Stimulated activated naive CD8-positive, alpha-beta T cell treated with anti-CD3 and anti-CD28 coated beads, Interleukin-15, Interleukin-2, amounts not matched to agents 100 U/mL and 50 U/mL, for 24 hours (primary cell): ENCODE measurements around the gene FRMD8.

ENCODE experiments used
- ATAC-seq: fragments of 150-1000 bp; cut with Tn5 transposase; one replicate; pipeline ENCODE4 v1.10.0; 2021
- DNase-seq: peaks from one replicate; pipeline ENCODE4 v3.0.0; 2021

FRMD8 gene

DNA sequence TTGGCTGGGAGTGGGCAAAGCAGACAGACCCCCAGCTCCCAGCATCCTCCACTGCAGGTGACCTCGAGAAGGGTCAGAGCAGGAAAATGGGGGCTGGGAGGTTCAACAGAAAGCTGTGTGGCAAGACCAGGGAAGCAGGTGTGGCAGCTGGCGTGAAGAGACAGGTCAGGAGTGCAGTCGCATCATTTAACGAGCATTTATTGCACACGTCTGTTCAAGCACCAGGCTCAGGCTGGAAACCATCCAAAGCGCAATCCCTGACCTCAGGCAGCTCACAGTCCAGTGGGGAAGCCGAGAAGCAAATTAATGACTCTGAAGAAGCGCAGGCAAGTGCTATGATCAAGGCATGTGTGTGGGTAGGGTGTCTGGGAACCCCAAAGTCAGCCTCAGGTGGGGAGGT lies 11.4 kb upstream of the FRMD8 start:
- DNase-seq, result no peak
- ATAC-seq, result no peak

DNA sequence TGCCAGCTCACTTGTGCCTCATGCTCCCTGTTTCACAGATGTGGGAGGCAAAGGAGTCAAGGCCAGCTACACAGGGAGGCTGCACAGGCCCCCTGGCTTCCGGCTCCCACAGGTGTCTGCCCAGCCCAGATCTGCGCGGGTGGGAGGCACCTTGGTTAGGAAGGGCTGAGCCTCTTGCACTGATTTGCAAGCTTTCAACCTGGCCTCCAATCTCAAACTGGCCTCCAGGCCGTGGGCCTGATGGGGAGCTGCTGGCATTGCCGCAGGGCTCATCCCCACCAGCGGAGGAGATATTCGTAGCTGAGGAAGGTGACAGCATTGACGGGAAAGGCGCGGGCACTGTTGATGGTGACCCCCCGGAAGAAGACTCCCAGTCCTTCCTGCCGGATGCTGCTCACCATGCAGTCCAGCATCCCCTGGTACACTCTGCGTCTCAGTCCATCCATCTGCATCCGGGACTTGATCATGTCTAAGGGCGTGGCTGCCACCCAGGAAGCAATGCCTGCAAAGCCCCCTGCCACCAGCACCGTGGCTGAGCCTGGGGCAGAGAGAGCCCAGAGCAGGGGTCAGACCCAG lies 10.2 kb upstream of the FRMD8 start:
- ATAC-seq (no peak), DNase-seq (no peak)

DNA sequence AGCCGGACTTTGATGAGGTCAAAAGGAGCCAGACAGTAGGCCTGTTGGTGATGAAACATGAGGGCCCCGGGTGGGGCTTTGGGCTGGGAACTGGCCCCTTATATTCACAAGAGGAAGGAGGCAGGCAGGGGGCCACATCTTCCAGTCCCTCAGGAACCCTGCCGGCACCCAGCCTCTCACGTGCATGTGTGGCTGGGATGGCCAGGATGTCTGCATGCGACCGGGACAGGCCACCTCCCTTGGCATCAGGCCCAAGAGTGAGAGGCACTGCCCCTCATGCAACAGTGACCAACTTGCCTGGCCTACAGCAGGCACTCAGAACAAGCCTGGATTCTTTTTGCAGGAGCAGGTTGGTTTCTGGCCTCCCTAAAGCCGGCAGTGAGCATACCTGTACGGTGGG lies 9.4 kb upstream of the FRMD8 start:
- no peak for DNase-seq
- ATAC-seq, result no peak

DNA sequence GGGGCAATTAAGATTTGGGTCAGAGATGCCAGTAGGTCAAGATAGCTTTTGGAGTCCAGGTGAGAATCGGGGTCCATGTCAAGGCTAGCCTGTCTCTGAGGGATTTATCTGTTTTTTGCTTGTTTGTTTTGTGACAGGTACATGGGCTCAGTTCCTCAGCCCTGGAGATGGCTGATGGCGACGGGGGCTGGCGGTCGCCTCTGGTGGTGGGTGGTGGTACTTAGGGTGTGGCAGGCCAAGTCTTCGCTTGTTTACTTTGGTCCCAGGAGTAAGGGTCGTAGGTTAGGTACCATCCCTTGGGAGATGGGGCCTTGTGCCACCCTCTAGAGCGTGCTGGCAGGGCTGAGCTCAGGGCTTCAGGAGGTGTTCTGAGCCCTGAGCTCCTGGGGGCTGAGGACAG lies 8.7 kb upstream of the FRMD8 start:
- DNase-seq (no peak), ATAC-seq (no peak)

DNA sequence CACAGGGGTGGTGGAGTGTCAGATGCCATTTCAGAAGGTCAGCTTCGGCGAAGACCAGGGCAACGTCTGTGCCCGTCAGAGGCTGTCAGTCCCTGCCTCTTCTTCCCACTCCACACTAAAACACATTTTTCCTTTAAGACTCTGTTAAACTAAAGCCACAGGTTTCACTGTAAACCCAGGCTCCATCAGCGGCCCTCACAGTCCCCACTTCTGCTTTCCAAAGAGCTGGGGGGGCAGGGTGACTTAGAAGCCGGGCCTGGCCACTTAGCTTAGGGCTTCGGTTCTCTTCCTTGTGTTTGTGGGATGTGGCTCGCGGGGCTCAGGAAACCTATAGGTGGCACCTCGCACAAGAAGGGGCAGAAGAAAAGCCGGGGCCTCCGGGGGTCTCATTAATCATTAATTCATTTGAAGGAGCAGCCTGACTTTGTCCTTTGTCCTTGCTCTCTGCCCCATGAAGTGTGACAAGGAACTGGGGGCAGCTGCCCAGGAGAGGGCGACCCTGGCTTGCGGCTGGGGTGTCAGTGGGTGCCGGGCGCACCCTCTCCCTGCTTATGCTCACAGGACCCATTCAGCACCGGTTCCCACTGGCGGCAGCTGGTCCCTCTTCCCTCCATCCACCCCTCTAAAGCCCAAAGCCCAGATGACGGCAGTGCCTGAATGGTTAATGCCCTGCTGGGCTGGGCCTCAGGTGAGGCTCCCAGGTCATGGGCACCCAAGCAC lies 8.1 kb upstream of the FRMD8 start:
- DNase-seq (no peak), ATAC-seq (no peak)

DNA sequence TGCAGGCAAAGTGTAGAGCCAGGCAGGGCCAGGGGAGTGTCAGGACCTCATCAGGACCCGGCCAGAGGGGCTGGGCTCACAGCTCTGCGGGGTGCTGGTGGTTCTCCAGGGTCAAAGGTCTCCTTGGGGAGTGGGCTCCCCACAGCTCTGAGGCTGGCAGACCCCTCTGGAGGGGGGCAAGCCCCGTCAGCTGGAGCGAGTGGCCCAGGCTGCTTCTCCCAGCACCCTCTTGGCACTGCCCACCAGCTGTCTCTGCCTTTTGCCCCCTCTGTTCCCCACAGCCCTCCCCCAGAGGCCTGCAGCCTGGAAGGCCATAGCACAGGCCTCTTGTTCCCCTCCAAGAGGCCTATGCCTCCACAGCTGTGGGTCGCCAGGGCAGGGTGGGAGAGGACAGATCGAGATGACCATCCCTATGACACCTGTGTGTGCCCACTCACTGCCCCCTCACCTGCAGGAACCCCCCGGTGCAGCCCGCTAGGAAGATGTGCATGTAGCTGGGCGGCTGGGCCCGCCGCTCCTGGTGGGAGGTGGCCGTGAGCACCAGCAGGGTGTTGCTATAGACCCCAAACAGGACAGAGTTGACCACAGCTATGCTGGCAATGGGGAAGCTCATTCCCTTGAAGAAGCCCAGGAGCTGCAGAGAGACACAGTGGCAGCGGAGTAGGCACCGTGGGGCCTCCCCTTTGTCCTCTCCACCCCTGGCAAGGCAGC lies 7.4 kb upstream of the FRMD8 start:
- ATAC-seq (no peak), DNase-seq (no peak)

DNA sequence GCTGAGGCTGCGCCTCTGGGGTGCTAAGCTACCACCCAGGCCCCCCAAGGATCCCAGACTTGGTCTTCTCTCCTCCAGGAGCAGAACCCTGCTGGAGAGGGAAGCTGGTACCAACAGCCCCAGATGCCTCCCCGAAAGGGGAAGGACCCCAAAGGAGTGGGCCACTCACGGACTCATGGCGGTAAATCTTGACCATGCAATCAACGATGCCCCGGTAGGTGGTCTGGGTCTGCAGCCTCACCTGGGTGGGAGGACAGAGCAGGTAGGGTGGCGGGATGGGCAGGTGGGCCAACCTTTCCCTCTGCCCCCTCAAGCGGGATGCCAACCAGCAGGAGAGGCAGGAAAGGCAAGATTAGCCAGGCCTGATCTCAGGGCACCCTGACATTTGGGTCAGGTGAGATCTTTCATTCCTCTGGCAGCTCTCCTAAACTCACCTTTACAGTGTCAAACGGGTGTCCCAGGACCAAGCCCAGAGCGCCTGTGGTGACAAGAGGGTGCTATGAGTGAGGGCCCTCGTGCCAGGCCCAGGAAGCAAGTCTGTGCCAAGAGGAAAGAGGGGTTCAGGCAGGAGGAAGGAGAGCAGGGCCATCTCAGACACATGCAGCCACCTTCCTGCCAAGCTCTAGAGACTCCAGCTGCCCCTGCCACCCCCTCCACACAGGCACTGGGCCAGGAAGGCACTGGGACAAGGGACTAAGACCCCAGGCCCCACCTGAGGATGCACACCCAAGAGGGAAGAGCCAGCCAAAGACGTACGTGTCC lies 6.6 kb upstream of the FRMD8 start:
- no peak for ATAC-seq
- DNase-seq, result no peak

DNA sequence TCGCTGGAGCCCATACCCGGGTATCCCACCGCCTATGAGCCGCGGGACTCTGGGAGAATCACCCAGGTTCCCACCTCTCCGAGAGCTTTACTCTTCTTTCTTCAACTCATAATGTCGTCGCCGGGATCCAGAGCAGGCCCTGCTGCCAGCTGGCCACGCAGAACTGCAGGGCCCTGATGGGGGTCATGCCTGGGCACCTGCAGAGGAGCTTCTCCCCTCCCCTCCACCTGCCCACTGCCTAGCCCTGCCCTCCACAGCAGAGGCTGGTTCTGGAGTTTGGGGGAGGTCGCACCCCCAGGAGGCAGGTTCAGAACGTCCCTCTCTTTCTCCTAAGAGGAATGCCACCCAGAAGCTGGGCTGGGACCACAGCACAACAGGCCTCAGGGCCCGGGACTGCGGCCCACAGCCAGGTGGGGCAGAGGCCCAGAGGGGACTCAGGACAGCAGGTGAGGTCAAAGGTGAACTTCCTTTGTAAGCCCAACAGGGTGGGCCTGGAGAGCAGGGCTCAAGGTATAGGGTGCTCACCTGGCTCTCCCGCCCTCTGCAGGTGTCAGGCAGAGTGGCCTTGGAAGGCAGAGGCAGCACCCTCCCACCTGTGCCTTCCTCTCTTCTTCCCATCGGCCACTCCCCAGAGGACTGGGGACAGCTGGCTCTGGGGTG lies 5.8 kb upstream of the FRMD8 start:
- ATAC-seq (no peak), DNase-seq (no peak)

DNA sequence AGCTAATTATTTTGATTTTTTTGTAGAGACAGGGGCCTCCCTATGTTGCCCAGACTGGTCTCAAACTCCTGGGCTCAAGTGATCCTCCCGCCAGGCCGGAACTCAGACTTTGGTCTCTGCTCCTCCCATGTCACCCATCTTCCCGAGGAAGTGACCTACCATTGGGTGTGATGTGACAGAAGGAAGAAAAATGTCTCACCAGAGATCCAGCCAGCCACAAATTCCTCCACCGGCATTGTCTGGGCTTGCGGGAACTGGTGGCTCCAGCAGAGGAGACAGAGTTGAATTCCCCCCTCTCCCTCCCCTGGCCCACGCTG lies 4.8 kb upstream of the FRMD8 start:
- ATAC-seq (no peak), DNase-seq (no peak)

DNA sequence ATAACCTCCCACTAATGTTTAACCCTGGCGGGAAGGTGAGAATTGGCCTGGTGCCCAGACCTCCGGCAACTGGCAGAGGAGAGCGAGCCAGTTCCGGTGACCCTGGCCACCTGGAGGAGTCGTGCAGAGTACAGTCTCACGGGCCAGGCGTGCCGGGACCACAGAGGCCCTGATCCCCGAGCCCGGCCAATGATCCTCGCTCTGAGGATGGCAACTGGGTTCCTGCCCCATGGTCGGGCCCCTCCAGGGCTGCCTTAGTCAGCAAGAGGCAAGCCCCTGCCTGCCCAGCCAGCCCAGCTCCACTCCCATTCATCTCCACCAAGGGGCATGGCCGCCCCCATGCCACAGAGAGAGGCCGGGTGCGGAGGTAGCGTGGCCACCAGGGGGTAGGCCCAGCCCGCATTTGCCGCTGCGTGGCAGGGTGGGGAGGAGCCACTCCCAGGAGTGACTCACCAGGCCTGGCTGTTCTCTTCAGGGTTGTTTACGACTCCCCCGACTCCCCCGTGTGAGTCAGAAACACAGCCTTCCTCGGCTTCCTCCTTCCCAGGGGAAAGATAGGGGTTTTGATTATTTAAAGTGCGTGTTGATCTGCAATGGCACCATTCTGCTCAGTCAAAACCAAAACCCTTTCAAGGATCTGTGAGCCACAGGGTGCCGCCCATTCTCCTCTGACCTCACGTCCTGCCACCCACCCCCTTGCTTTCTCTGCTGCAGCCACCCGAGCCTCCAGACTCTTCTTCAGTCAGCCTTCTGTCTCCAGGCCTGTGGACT lies 4.2 kb upstream of the FRMD8 start, which contains the start of gene SLC25A45:
TSS of gene SLC25A45 (minus strand) at position 614 of the 771 bp plus-strand sequence. CDS start 695 bp downstream, outside the sequence.
- ATAC-seq (peak; percentile 88), DNase-seq (peak; percentile 94)

DNA sequence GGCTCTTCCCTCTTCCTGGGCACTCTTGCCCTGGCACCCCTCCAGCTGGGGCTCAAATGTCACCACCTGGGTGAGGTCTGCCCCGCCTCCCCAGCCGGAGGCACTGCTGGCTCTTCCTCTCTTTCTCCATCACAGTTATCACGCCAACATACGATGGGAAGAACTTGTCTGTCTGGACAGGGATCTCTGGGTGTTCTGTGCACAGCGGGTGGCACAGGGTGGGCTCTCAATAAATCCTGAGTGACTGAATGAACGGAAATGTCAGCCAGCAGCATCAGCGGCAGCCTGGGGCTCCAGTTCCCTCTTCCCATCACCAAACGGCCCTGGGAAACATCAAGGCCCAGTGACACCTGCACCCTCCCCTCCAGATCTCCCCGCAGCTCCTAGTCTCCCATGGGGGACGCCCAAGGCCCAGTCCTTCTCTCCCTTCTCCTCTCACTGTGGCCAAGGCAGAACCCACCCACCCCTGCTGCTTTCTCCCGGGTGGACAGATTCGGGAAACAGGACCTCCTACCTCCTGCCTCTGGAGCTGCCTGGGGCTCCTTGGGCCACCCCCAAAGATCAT lies 3.6 kb upstream of the FRMD8 start:
- no peak for ATAC-seq
- peak; percentile 28 for DNase-seq

DNA sequence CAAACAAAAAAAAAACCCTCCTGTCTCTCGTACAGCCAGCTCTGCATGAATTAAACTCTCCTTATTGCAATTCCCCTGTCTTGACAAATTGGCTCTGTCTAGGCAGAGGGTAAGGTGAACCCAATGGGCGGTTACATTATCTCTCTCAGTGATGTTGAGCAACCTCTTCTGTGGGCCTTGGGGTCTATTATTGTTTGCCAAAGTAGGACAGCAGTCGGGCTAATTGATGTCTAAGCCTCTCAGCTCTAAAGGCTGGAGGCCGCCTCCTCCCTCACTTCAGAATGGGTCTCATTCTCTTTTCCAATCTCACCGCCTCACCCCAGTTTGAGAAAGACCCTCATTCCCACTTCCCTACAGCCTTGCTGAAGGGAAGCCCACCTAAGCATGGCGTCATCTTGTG lies 2.7 kb upstream of the FRMD8 start:
- ATAC-seq (no peak), DNase-seq (no peak)

DNA sequence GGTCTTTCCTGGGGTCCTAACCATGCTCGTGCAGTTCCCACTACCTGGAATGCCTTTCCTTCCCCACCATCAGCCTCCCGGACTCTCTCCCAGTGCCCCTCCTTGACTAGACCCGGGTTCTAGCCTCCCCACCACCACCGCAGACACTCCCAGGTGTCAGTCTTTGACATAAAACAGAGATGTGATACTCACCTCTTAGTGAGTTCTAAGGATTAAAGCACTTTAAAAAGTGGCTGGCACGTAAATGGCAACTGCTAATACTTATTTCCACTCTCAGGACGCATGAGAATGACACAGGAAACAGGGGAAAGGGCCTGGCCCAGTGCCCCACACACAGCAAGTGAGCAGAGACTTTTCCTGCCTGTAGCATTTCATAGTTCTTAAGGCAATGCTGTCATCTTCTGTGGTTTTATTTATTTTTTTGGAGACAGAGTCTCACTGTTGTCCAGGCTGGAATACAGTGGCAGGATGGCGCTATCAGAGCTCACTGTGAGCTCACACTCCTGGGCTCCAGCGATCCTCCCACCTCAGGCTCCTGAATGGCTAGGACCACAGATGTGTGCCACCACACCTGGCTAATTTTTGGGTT lies 2.0 kb upstream of the FRMD8 start:
- no peak for ATAC-seq
- no peak for DNase-seq

DNA sequence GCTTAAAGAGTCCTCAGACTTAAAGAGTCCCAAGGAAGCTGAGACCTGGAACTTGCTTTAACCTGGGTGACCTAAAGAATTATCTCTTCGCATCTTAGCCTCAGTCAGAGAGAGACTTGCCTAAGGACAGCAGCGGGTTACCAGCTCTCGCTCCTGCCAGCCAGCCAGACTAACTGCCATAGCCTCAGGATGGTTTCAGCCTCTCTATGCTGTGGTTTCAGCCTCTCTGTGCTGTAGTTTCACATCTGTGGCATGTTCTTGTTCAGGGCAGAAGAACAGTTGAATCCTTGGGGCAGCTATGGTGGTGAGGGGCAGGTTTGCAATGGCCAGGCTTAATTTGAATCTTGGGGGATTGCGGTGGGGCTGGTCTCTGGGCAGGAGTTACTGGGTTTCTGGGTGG lies 2.3 kb downstream of the FRMD8 start:
- no peak for DNase-seq
- ATAC-seq, result no peak

DNA sequence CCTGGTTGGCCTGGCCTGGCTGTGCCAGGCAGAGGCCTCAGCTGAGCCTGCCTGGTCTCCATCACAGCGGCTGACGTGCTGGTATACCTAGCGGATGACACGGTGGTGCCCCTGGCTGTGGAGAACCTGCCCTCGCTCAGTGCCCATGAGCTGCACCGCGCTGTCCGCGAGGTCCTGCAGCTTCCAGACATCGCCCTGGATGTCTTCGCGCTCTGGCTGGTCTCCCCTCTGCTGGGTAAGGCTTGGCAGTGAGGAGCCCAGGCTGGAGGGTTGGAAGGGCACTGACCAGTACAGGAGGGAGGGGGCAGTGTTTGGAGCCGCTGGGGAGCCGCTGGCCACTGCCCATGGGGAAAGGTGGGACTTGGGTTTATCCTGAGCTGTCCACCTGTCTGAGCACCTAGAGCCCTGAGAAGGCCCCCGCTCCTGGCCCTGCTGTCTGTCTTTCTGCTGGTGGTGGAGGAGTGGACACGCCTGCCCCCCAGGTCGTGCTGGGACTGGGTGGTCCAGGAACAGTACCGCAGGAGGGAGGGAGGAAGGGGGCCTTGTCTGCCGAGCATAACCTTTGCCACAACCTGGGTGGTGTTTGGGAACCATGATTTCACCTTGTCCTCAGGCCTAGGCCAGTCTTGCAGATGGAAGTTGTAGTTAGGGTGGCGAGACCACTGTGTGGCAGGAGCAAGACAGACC lies 3.0 kb downstream of the FRMD8 start:
- ATAC-seq, result no peak

DNA sequence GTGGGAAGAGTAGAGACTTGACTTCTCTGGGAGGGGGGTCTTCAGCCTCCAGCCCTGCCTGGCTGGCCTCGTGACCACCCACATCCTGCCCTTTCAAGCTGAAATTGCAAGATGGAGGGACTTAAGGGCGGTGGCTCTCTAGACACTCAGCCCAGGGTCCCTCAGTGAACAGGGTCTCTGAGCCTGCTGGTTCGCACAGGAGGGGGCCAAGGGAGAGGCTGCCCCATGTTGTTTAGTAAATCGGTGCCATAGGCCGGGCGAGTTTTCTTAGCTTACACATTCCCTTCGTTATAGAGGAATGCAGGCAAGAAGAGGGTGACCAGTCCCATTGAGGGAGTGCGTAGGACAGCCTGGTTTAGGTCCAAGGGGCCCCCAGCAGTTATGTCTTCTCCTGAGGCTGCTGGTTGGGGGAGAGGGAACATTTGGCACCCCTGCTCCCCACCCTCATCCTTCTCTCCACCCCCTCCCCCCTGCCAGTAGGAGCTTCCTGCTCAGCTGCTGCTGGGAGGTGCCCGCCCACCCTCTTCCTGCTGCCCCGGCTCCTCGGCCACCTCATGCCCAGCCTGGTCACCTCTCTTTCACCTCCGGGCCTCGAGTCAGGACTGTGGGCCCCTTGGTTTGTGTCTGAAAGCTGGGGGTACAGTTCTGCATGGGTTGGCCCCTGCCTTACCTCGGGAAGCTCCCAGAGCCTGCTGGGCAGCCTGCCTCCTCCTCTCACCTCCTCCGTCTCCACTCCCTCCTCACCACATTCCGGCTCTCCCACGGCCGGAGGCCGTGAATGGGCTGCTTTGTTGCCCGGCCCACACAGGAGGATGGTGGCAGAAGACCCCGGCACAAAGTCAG lies 3.9 kb downstream of the FRMD8 start:
- DNase-seq (no peak), ATAC-seq (no peak)

More for the DNA sequence above, 3.0 kb downstream of the FRMD8 start:
- DNase-seq, result no peak

DNA sequence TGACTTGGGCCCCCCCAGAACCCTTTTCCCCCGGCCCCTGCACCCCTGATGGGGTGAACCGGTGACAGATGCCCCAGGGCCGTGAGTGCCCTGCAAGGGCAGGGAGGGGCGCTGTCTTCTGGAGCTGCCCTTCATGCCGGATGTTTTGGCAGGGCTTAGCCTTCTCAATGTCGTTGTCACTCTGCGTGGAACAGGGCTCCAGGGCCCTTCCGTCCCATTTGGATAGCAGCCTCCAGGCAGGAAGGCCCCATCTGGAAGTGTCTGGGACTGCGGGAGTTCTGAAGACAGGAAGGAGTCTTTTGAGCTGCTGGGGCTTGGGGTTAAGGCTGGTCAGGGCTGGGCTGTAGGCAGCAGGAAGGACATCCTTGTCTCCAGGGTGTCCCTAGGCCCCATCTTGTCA lies 4.6 kb downstream of the FRMD8 start:
- ATAC-seq (no peak), DNase-seq (no peak)

DNA sequence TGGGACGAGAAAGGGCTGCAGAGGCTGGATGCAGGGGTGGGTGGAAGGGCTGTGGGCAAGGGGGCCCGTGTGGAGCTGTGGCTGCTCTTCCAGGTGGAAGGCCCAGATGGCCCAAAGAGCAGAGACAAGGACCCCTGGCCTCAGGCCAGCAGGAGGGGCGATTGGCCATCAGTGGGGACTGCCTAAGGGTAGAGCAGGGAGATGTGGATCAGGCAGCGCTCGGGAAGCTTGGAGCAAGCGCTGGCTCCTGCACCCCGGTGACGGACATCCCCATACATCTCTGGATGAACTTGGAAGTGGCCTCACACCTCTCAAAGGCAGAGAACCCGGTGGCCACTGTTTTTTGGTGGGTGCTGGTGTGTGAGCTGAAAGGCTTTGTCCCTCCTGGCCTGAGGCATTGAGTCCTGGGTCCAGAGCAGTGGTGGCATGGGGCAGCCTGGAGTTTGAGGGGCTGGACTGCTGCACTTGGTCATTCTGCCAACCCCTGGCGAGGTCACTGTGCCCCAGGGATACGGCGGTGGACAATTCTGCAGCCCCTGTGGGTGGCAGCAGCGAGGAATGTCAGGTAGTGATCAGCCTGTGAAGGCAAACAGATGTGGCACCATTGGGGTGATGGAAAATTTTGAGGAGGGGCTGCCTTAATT lies 5.9 kb downstream of the FRMD8 start:
- ATAC-seq (no peak), DNase-seq (no peak)

DNA sequence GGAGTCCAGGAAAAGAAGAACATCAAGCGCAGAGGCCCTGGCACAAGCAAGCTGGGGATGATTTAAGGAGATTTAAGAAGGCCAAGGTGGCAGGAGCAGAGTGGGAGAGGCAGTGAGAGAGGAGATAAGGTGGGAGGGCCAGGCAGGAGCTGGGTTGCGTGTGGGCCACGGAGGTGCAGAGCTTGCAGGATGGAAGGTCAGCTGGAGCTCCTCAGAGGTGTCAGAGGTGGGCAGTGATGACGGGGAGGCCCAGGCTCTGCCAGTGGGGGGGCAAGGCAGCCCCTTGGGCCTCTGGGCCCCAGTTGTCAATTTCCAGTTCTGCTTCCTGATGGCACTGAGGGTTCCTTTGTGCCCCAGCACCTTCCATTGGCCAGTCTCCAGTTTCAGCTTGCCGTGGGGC lies 6.5 kb downstream of the FRMD8 start:
- no peak for ATAC-seq

More for the DNA sequence above, 6.5 kb downstream of the FRMD8 start:
- no peak for DNase-seq
